ENCODE measurements around the gene NR6A1.

GRCh38 chr9:124708074-124708473, 63.0 kb downstream of the NR6A1 start:
- no peak for TF ChIP-seq EZH2 (IDR thresholded peaks at IDR 0.05)
- TF ChIP-seq CTCF (IDR thresholded peaks at IDR 0.05), result no peak

Measured in neural progenitor cell (in vitro differentiated cells).